Brain microvascular endothelial cell (primary cell): ENCODE measurements around the gene STRADA.

Source experiments
- DNase-seq: peaks from one replicate; pipeline ENCODE4 v3.0.0-alpha.2; 2020
- H3K27ac ChIP-seq: fragments of 250-450 bp; sonication (Bioruptor Pico); 2 replicates; pipeline ENCODE4 v1.5.1; 2020; ENCODE audit warnings: mild to moderate bottlenecking, moderate library complexity
- H3K27me3 ChIP-seq: fragments of 250-450 bp; sonication (Bioruptor Pico); replicated peaks from 2 replicates; pipeline ENCODE4 v1.5.1; 2020; ENCODE audit warnings: mild to moderate bottlenecking
- H3K36me3 ChIP-seq: fragments of 250-450 bp; sonication (Bioruptor Pico); replicated peaks from 2 replicates; pipeline ENCODE4 v1.5.1; 2020; ENCODE audit warnings: mild to moderate bottlenecking
- H3K4me3 ChIP-seq: 2 replicates; pipeline ENCODE4 v1.5.1; 2011; ENCODE audit warnings: low read depth, mild to moderate bottlenecking, control low read depth, low read length, moderate library complexity
- CTCF ChIP-seq: IDR thresholded peaks from 2 replicates; pipeline ENCODE4 v1.5.1; 2011; ENCODE audit warnings: low read depth, mild to moderate bottlenecking, moderate library complexity, low read length, control low read depth, inconsistent platforms; ENCODE audit errors: missing control alignments
- in situ Hi-C: cut with HindIII; loops from 2 replicates; pipeline ENCODE4 v1.10.0; 2017; ENCODE audit warnings: low sequenced_read_pairs, low pct_ligation_motif_present

Gene STRADA

GRCh38 chr17:63741408-63742173 lies at the start of gene STRADA:
STRADA (minus strand) TSS chr17:63741799; CDS start chr17:63728369, 13,430 bp downstream.
- Histone ChIP-seq H3K27ac (peak within 1 kb of the TSS; percentile 37), H3K4me3 (peak within 1 kb of the TSS; percentile 85), H3K36me3 (peaks cover 6% of the 10 kb centered on the region), H3K27me3 (no peaks in the 10 kb centered on the region)
- DNase-seq = peak; percentile 93
- in situ Hi-C loops = no loop called here
- no peak for TF ChIP-seq CTCF

GRCh38 chr17:63790057-63790456 lies 48.5 kb upstream of the STRADA start:
- TF ChIP-seq CTCF = no peak
- Histone ChIP-seq H3K27ac (no peak overlapping the region), H3K36me3 (peaks cover 75% of the 10 kb centered on the region), H3K4me3 (no peak overlapping the region), H3K27me3 (no peaks in the 10 kb centered on the region)
- in situ Hi-C loops = no loop called here
- no peak for DNase-seq

- no peak for DNase-seq
- no peak for TF ChIP-seq CTCF
- H3K4me3 ChIP-seq = no peak overlapping the region
- peaks cover 50% of the 10 kb centered on the region for H3K36me3 ChIP-seq
- no peak overlapping the region for H3K27ac ChIP-seq
- in situ Hi-C loops = no loop called here
- no peaks in the 10 kb centered on the region for H3K27me3 ChIP-seq
These were observed 45.5 kb upstream of the STRADA start for GRCh38 chr17:63786971-63787711.

- Histone ChIP-seq H3K4me3 (no peak overlapping the region), H3K36me3 (peaks cover 40% of the 10 kb centered on the region), H3K27me3 (no peaks in the 10 kb centered on the region), H3K27ac (no peak overlapping the region)
- DNase-seq = no peak
- no peak for TF ChIP-seq CTCF
- in situ Hi-C loops = no loop called here
These were observed 44.5 kb upstream of the STRADA start for GRCh38 chr17:63786117-63786516.

- Histone ChIP-seq H3K36me3 (peaks cover 37% of the 10 kb centered on the region), H3K4me3 (no peak overlapping the region), H3K27me3 (no peaks in the 10 kb centered on the region), H3K27ac (no peak overlapping the region)
- no peak for DNase-seq
- TF ChIP-seq CTCF = no peak
- in situ Hi-C loops = no loop called here
These were observed 44.0 kb upstream of the STRADA start for GRCh38 chr17:63785556-63785955.

GRCh38 chr17:63783522-63783921 lies 41.9 kb upstream of the STRADA start:
- no peak overlapping the region for H3K27ac ChIP-seq
- no peak for TF ChIP-seq CTCF
- DNase-seq = no peak

More at GRCh38 chr17:63783522-63783921, 41.9 kb upstream of the STRADA start:
- Histone ChIP-seq H3K27me3 (no peaks in the 10 kb centered on the region), H3K4me3 (no peak overlapping the region), H3K36me3 (peaks cover 24% of the 10 kb centered on the region)
- in situ Hi-C loops = no loop called here
